PC-9 (cell line): ENCODE data around the gene ACTN1.

Experiments
- EZH2 ChIP-seq: fragments of 200-600 bp; sonication (generic); IDR thresholded peaks from 2 replicates; pipeline ENCODE4 v1.8.0; 2017; ENCODE audit warnings: antibody characterized with exemption, low read depth
- TF ChIP-seq, protein P1 (sequence below): fragments of 200-600 bp; sonication (generic); conservative IDR thresholded peaks from 2 replicates; pipeline ENCODE4 v1.6.1; 2017; ENCODE audit warnings: mixed run types, antibody characterized with exemption, mild to moderate bottlenecking, moderate library complexity

DNA sequence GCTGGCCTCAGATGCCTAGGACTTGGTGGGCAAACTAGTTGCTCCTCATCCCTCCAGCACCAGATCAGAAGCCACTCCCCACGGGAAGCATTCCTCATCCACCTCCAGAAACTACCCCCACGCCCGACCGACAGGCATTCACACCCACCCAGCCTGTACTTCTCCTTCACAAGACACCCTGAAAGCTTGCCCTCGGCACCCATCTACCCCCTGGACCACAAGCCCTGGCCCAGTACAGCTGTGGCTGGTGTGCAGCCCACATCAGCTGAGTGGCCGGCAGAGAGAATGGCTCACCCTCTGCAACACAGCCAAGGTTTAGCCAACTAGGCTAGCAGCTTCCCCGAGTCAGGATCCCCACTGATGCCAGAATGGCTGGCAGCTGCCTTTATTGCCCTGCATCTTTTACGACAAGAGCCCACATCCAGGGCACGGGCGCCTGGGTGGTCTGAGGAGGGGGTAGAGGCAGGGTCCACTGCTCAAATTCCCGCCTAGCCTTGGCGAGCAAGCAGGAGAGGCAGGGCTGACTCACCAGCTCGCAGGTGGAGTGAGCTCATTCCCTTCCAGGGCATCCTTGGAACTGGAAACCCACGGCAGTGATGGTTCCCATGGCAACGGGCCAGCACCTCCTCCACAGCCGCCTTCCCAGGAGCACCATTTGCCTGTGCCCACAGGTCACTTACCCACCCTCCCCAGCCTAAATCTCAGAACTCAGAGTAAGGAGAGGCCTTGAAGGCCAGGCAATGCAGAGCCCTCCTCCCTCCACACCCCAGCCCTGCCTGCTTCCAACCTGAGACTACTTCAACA lies 17.1 kb downstream of the ACTN1 start:
- TF ChIP-seq, protein P1, sequence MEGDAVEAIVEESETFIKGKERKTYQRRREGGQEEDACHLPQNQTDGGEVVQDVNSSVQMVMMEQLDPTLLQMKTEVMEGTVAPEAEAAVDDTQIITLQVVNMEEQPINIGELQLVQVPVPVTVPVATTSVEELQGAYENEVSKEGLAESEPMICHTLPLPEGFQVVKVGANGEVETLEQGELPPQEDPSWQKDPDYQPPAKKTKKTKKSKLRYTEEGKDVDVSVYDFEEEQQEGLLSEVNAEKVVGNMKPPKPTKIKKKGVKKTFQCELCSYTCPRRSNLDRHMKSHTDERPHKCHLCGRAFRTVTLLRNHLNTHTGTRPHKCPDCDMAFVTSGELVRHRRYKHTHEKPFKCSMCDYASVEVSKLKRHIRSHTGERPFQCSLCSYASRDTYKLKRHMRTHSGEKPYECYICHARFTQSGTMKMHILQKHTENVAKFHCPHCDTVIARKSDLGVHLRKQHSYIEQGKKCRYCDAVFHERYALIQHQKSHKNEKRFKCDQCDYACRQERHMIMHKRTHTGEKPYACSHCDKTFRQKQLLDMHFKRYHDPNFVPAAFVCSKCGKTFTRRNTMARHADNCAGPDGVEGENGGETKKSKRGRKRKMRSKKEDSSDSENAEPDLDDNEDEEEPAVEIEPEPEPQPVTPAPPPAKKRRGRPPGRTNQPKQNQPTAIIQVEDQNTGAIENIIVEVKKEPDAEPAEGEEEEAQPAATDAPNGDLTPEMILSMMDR = no peak
- no peak for TF ChIP-seq EZH2
